Psoas muscle (tissue), 8 donors: ENCODE measurements around the gene NDUFAF8. TPM values are rescaled to one million over a fixed set of nuclear protein-coding genes. Genes with fewer than 3 reads are reported as not detected.

Experiments used
- ATAC-seq, 4 donors: fragments of 200-7000 bp; cut with Tn5 transposase; one replicate each; pipeline ENCODE4 v1.9.1; 2020; ENCODE audit warnings: moderate library complexity in 3 of 4, mild to moderate bottlenecking in 2 of 4
- DNase-seq, 2 donors: peaks; one replicate each; pipeline ENCODE4 v3.0.0-alpha.2; 2020
- H3K27ac ChIP-seq: fragments of 200-600 bp; one replicate; pipeline ENCODE4 v1.8.0; 2022
- H3K27me3 ChIP-seq, 3 donors: fragments of 200-600 bp in 1 of 3; one replicate each; pipeline versions ENCODE4 v1.6.1 to v1.8.0; 2013 to 2022; ENCODE audit warnings: low read length in 2 of 3, mild to moderate bottlenecking in 2 of 3, moderate library complexity in 1 of 3; ENCODE audit not compliant: insufficient read depth in 3 of 3
- H3K36me3 ChIP-seq, 2 donors: fragments of 200-600 bp in 1 of 2; one replicate each; pipeline versions ENCODE4 v1.6.1 to v1.8.0; 2013 to 2022; ENCODE audit warnings: low read depth in 1 of 2, mild to moderate bottlenecking in 1 of 2, moderate library complexity in 1 of 2; ENCODE audit not compliant: insufficient read depth in 1 of 2
- H3K4me1 ChIP-seq: fragments of 200-600 bp; one replicate; pipeline ENCODE4 v1.8.0; 2022
- H3K4me3 ChIP-seq: fragments of 200-600 bp; one replicate; pipeline ENCODE4 v1.8.0; 2022; ENCODE audit warnings: mild to moderate bottlenecking
- H3K9me3 ChIP-seq: fragments of 200-600 bp; one replicate; pipeline ENCODE4 v1.8.0; 2022
- CTCF ChIP-seq: fragments of 200-600 bp; IDR thresholded peaks from one replicate; pipeline ENCODE4 v1.8.0; 2022; ENCODE audit warnings: antibody characterized with exemption
- WGBS, 3 donors: extraction: QIAGEN DNeasy Blood & Tissue Kit; methylation state at CpG; one replicate each; pipeline versions ENCODE4 v1.1.6 to v1.1.7; 2013; 5-methylcytosine and 5-hydroxymethylcytosine counted together
- intact Hi-C, 2 donors: fragments of 100-400 bp; cut with DNase I; formaldehyde crosslinking; loops; one replicate each; pipeline versions ENCODE4 v1.11.0 to v1.14.2; 2022
- polyA plus RNA-seq, 3 donors: library from polyadenylated mRNA; stranded (reverse); fragments of 200-250 nt; gene quantifications; one replicate each; pipeline ENCODE4 v1.2.3, GENCODE V29; 2013
- total RNA-seq, 4 donors: library from RNA; stranded (reverse); fragmentation: NEBNext Ultra II Directional in 2 of 4; extraction: Animal tissue kit (Norgen Biotek cat#: 25700) in 2 of 4; gene quantifications; one replicate each; pipeline versions ENCODE4 v1.2.1 to v1.2.4, GENCODE V29; 2021 to 2023
- donor health status: healthy with polysubstance abuse.
- donor health status: DM: no; HTN: no; CAD: no; lungs with moderate emphysema.
- donor health status: Bipolar disorder and iron deficiency.
- donor health status: healthy.
- donor health status: DM: yes; HTN: yes; CAD: no.
- donor health status: DM: no; HTN: no; CAD: no.
- donor health status: DM: no; HTN: no; CAD: no.
- donor health status: DM: yes; HTN: yes; CAD: no.

The NDUFAF8 gene
- total and polyA plus RNA-seq, 7 donors: 42.4 to 63.8 (median 54.9) TPM

GRCh38 chr17:81261582-81262336 lies 22.6 kb downstream of the NDUFAF8 start:
- intact Hi-C loops: no loop called here

GRCh38 chr17:81263371-81264181 lies 24.5 kb downstream of the NDUFAF8 start:
- H3K36me3 ChIP-seq: peaks cover 0 to 89% of the 10 kb centered on the region in 2 donors
- H3K27me3 ChIP-seq: no peaks in the 10 kb centered on the region
- no peaks in the 10 kb centered on the region for H3K4me1 ChIP-seq
- ATAC-seq: no peak
- H3K9me3 ChIP-seq: no peaks in the 10 kb centered on the region
- H3K4me3 ChIP-seq: no peak overlapping the region
- no peak for TF ChIP-seq CTCF
- H3K27ac ChIP-seq: no peak overlapping the region
- intact Hi-C loops: no loop called here
- no peak for DNase-seq
- WGBS, 3 donors: 90 to 92% (median 92%) methylated on average over 39 to 40 of the region's 40 CpGs

More at GRCh38 chr17:81261582-81262336, 22.6 kb downstream of the NDUFAF8 start:
- no peaks in the 10 kb centered on the region for H3K27me3 ChIP-seq
- DNase-seq: no peak
- ATAC-seq: no peak
- peaks cover 0 to 76% of the 10 kb centered on the region in 2 donors for H3K36me3 ChIP-seq
- no peaks in the 10 kb centered on the region for H3K4me1 ChIP-seq
- no peaks in the 10 kb centered on the region for H3K9me3 ChIP-seq
- no peak overlapping the region for H3K4me3 ChIP-seq
- 91 to 93% (median 92%) methylated on average over 35 to 36 of the region's 36 CpGs for WGBS, 3 donors
- H3K27ac ChIP-seq: no peak overlapping the region
- TF ChIP-seq CTCF: no peak

GRCh38 chr17:81264640-81265039 lies 25.5 kb downstream of the NDUFAF8 start:
- H3K27me3 ChIP-seq: no peaks in the 10 kb centered on the region
- no peaks in the 10 kb centered on the region for H3K4me1 ChIP-seq
- DNase-seq (no peak), ATAC-seq (no peak)
- no peak for TF ChIP-seq CTCF
- no peaks in the 10 kb centered on the region for H3K9me3 ChIP-seq
- peaks cover 0 to 89% of the 10 kb centered on the region in 2 donors for H3K36me3 ChIP-seq
- no peak overlapping the region for H3K4me3 ChIP-seq
- H3K27ac ChIP-seq: no peak overlapping the region
- 85 to 87% (median 86%) methylated on average over 12 of the region's 12 CpGs for WGBS, 3 donors
- intact Hi-C loops: no loop called here

- intact Hi-C loops: no loop called here
- Histone ChIP-seq H3K27me3 (no peaks in the 10 kb centered on the region), H3K27ac (no peak overlapping the region), H3K9me3 (no peaks in the 10 kb centered on the region), H3K4me3 (no peak overlapping the region), H3K4me1 (no peaks in the 10 kb centered on the region), H3K36me3 (peaks cover 0 to 89% of the 10 kb centered on the region in 2 donors)
- ATAC-seq (no peak), DNase-seq (no peak)
- 93 to 97% (median 94%) methylated on average over 22 of the region's 22 CpGs for WGBS, 3 donors
- TF ChIP-seq CTCF: no peak
These were observed 26.5 kb downstream of the NDUFAF8 start for GRCh38 chr17:81265576-81265975.
